Suprapubic skin (tissue), 3 donors: ENCODE measurements around the gene FAM120B.

Experiments used
- EP300 ChIP-seq: sonication (generic); formaldehyde crosslinking; IDR thresholded peaks from one replicate; pipeline ENCODE4 v1.6.1; 2017; ENCODE audit warnings: antibody characterized with exemption
- TF ChIP-seq, protein P1 (sequence below), 2 donors: fragments of 200-600 bp in 1 of 2; fragments of 450-650 bp in 1 of 2; sonication (generic) in 1 of 2; IDR thresholded peaks; one replicate each; pipeline ENCODE4 v1.5.1; 2016 to 2019; ENCODE audit warnings: antibody characterized with exemption in 2 of 2, mild to moderate bottlenecking in 1 of 2, moderate library complexity in 1 of 2

- TF ChIP-seq, protein P1, sequence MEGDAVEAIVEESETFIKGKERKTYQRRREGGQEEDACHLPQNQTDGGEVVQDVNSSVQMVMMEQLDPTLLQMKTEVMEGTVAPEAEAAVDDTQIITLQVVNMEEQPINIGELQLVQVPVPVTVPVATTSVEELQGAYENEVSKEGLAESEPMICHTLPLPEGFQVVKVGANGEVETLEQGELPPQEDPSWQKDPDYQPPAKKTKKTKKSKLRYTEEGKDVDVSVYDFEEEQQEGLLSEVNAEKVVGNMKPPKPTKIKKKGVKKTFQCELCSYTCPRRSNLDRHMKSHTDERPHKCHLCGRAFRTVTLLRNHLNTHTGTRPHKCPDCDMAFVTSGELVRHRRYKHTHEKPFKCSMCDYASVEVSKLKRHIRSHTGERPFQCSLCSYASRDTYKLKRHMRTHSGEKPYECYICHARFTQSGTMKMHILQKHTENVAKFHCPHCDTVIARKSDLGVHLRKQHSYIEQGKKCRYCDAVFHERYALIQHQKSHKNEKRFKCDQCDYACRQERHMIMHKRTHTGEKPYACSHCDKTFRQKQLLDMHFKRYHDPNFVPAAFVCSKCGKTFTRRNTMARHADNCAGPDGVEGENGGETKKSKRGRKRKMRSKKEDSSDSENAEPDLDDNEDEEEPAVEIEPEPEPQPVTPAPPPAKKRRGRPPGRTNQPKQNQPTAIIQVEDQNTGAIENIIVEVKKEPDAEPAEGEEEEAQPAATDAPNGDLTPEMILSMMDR (IDR thresholded peaks at IDR 0.05), result no peak
- no peak for TF ChIP-seq EP300
Observed at GRCh38 chr6:170423814-170424603, 117.5 kb downstream of the FAM120B start.
